Panc1 (cell line): Measurements from ENCODE around the gene ARTN. TPM values are rescaled to one million over a fixed set of nuclear protein-coding genes. Genes with fewer than 3 reads are reported as not detected.

Experiments
- ATAC-seq: fragments of 200-7000 bp; cut with Tn5 transposase; 2 replicates; pipeline ENCODE4 v1.9.1; 2020; ENCODE audit warnings: mild to moderate bottlenecking, moderate library complexity
- BruUV-seq: library from RNA; stranded (reverse); fragments of 400-500 nt; replicated peaks from 2 replicates; lab custom pipeline; 2021; lab: Mats Ljungman, UMichigan
- CTCF ChIA-PET: fragments of 300-600 bp; sonication (Branson Sonifier 250); formaldehyde crosslinking; loops from one replicate; lab custom pipeline; 2022; ENCODE audit warnings: antibody characterized with exemption; lab: Charles Lee
- POLR2A ChIA-PET: fragments of 300-600 bp; sonication (Branson Sonifier 250); formaldehyde crosslinking; loops from one replicate; lab custom pipeline; 2022; ENCODE audit warnings: antibody characterized with exemption; lab: Charles Lee
- DNase-seq: peaks from one replicate; pipeline ENCODE4 v3.0.0-alpha.2; 2010; ENCODE audit warnings: low read depth, low spot score
- H3K27ac ChIP-seq: 2 replicates; pipeline ENCODE4 v1.5.1; 2011; ENCODE audit warnings: mild to moderate bottlenecking, low read length, inconsistent platforms
- H3K27me3 ChIP-seq: fragments of 200-500 bp; sonication (Bioruptor generic); 2 replicates; pipeline ENCODE4 v1.6.0; 2014; ENCODE audit warnings: low read length, inconsistent platforms; ENCODE audit not compliant: control insufficient read depth, insufficient read depth
- H3K36me3 ChIP-seq: fragments of 200-500 bp; sonication (Bioruptor generic); 2 replicates; pipeline ENCODE4 v1.5.1; 2014; ENCODE audit warnings: inconsistent platforms, mild to moderate bottlenecking, low read length, moderate library complexity; ENCODE audit not compliant: control insufficient read depth, insufficient read depth
- H3K4me1 ChIP-seq: 2 replicates; pipeline ENCODE4 v1.5.1; 2011; ENCODE audit warnings: inconsistent platforms, mild to moderate bottlenecking, low read length, moderate library complexity; ENCODE audit not compliant: control insufficient read depth, insufficient read depth
- H3K4me3 ChIP-seq, 2 experiments: 2 replicates each; pipeline ENCODE4 v1.5.1; 2011 to 2012; ENCODE audit warnings: low read depth in 2 of 2, low read length in 2 of 2, mild to moderate bottlenecking in 2 of 2, inconsistent platforms in 1 of 2, moderate library complexity in 1 of 2
- H3K9me3 ChIP-seq: fragments of 200-500 bp; sonication (Bioruptor generic); 2 replicates; pipeline ENCODE4 v1.5.1; 2014; ENCODE audit warnings: low read depth, mild to moderate bottlenecking, inconsistent platforms, low read length, moderate library complexity; ENCODE audit not compliant: control insufficient read depth, insufficient read depth
- POLR2AphosphoS5 ChIP-seq: IDR thresholded peaks from 2 replicates; pipeline ENCODE4 v1.6.1; 2012; ENCODE audit warnings: mild to moderate bottlenecking, low read depth, low read length, moderate library complexity
- SIN3A ChIP-seq: IDR thresholded peaks from 2 replicates; pipeline ENCODE4 v1.6.1; 2012; ENCODE audit warnings: low read depth, mild to moderate bottlenecking, low read length, moderate library complexity, borderline replicate concordance; ENCODE audit not compliant: insufficient read depth
- TCF7L2 ChIP-seq: IDR thresholded peaks from 2 replicates; pipeline ENCODE4 v1.6.1; 2011; ENCODE audit warnings: mild to moderate bottlenecking, low read depth, low read length, inconsistent platforms
- in situ Hi-C: cut with HindIII; loops from 2 replicates; pipeline ENCODE4 v1.10.0; 2016; ENCODE audit warnings: low sequenced_read_pairs, low pct_unique_long_range_greater_than_20kb
- intact Hi-C: fragments of 100-400 bp; cut with micrococcal nuclease; formaldehyde crosslinking; loops from one replicate; pipeline ENCODE4 v1.10.0; 2022; ENCODE audit not compliant: unreplicated experiment
- total RNA-seq: library from RNA; stranded (reverse); gene quantifications from one replicate; pipeline ENCODE4 v1.2.1, GENCODE V29; 2021; ENCODE audit not compliant: unreplicated experiment
- TF ChIP-seq, protein P1 (sequence below), 2 experiments: IDR thresholded peaks; 2 replicates each; pipeline ENCODE4 v1.6.1; 2011 to 2012; ENCODE audit warnings: low read depth in 2 of 2, control low read depth in 1 of 2, low read length in 1 of 2, mild to moderate bottlenecking in 1 of 2, moderate library complexity in 1 of 2; ENCODE audit not compliant: insufficient read depth in 1 of 2
- TF ChIP-seq, protein P2 (sequence below): fragments of 450-650 bp; IDR thresholded peaks from 2 replicates; pipeline ENCODE4 v1.5.1; 2017; ENCODE audit warnings: mild to moderate bottlenecking

ARTN gene
- total RNA-seq, 1 experiment from 2014 or later: 0.49 TPM

DNA sequence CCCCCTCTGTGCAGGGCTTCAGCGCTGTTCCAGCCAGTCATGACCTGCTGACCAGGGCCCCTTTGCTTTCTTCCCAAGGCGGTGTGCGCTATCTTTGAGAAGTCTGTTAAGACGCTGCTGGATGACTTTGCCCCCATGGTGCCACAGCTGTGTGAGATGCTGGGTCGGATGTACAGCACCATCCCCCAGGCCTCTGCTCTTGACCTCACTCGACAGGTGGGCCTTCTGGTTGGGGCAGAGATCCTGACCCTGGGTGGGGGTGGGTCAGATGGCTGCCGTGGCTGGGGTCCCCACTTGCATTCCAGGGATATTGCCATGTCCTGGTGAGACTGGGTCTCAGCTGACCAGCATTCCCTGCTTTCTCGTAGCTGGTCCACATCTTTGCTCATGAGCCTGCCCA is 27.2 kb downstream of the ARTN start:
- in situ Hi-C loops (no loop called here), intact Hi-C loops (no loop called here)
- DNase-seq: no peak
- H3K27ac ChIP-seq: no peak overlapping the region
- no peak for ATAC-seq
- H3K27me3 ChIP-seq: no peaks in the 10 kb centered on the region
- TF ChIP-seq SIN3A (no peak), TCF7L2 (no peak), POLR2AphosphoS5 (no peak)
- TF ChIP-seq, protein P1, sequence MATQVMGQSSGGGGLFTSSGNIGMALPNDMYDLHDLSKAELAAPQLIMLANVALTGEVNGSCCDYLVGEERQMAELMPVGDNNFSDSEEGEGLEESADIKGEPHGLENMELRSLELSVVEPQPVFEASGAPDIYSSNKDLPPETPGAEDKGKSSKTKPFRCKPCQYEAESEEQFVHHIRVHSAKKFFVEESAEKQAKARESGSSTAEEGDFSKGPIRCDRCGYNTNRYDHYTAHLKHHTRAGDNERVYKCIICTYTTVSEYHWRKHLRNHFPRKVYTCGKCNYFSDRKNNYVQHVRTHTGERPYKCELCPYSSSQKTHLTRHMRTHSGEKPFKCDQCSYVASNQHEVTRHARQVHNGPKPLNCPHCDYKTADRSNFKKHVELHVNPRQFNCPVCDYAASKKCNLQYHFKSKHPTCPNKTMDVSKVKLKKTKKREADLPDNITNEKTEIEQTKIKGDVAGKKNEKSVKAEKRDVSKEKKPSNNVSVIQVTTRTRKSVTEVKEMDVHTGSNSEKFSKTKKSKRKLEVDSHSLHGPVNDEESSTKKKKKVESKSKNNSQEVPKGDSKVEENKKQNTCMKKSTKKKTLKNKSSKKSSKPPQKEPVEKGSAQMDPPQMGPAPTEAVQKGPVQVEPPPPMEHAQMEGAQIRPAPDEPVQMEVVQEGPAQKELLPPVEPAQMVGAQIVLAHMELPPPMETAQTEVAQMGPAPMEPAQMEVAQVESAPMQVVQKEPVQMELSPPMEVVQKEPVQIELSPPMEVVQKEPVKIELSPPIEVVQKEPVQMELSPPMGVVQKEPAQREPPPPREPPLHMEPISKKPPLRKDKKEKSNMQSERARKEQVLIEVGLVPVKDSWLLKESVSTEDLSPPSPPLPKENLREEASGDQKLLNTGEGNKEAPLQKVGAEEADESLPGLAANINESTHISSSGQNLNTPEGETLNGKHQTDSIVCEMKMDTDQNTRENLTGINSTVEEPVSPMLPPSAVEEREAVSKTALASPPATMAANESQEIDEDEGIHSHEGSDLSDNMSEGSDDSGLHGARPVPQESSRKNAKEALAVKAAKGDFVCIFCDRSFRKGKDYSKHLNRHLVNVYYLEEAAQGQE (IDR thresholded peaks at IDR 0.05; ENCODE audit: insufficient read depth in 1 of 2, low read depth in 2 of 2, low read length in 1 of 2): no peak
- TF ChIP-seq, protein P2, sequence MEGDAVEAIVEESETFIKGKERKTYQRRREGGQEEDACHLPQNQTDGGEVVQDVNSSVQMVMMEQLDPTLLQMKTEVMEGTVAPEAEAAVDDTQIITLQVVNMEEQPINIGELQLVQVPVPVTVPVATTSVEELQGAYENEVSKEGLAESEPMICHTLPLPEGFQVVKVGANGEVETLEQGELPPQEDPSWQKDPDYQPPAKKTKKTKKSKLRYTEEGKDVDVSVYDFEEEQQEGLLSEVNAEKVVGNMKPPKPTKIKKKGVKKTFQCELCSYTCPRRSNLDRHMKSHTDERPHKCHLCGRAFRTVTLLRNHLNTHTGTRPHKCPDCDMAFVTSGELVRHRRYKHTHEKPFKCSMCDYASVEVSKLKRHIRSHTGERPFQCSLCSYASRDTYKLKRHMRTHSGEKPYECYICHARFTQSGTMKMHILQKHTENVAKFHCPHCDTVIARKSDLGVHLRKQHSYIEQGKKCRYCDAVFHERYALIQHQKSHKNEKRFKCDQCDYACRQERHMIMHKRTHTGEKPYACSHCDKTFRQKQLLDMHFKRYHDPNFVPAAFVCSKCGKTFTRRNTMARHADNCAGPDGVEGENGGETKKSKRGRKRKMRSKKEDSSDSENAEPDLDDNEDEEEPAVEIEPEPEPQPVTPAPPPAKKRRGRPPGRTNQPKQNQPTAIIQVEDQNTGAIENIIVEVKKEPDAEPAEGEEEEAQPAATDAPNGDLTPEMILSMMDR: no peak
- no peaks in the 10 kb centered on the region for H3K9me3 ChIP-seq
- ChIA-PET POLR2A (no interaction called here), CTCF (no interaction called here)
- BruUV-seq: no TSS peak
- H3K4me3 ChIP-seq: no peak overlapping the region
- peaks cover 3% of the 10 kb centered on the region for H3K36me3 ChIP-seq
- H3K4me1 ChIP-seq: no peaks in the 10 kb centered on the region

DNA sequence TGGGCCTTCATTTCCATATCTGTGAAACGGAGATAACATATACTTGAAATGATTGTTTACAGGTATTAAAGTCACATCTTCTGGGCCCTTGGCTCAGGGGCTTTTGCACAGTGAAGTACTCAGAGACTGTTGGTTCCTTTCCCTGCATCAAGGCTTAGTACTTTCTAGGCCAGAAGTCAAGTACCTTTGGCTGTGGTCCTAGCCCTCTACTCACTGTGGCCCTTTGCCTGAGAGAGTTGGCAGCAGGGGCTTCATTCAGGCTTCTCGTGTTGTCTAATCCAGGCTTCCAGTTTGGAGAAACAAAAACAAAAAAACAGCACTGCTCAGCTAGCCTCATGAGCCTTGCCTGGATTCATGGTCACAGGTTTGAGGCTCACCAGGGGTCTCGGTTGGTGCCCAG is 28.1 kb downstream of the ARTN start:
- DNase-seq: no peak
- no peak for TF ChIP-seq POLR2AphosphoS5
- TF ChIP-seq TCF7L2: no peak
- TF ChIP-seq, protein P1 (IDR thresholded peaks at IDR 0.05; ENCODE audit: insufficient read depth in 1 of 2, low read depth in 2 of 2, low read length in 1 of 2): no peak
- TF ChIP-seq SIN3A: no peak
- TF ChIP-seq, protein P2: no peak
- Histone ChIP-seq H3K27me3 (no peaks in the 10 kb centered on the region), H3K4me1 (no peaks in the 10 kb centered on the region), H3K36me3 (peaks cover 3% of the 10 kb centered on the region), H3K4me3 (no peak overlapping the region), H3K9me3 (no peaks in the 10 kb centered on the region), H3K27ac (no peak overlapping the region)
- CTCF ChIA-PET: no interaction called here
- in situ Hi-C loops: no loop called here
- intact Hi-C loops: no loop called here
- POLR2A ChIA-PET: no interaction called here
- no peak for ATAC-seq
- no TSS peak for BruUV-seq
